HG03025 (cell line): ENCODE data around the gene PGS1.

Source experiments
- ATAC-seq: cut with Tn5 transposase; IDR thresholded peaks from one replicate; pipeline ENCODE4 v1.9.1; 2021; ENCODE audit warnings: mild to moderate bottlenecking, moderate library complexity; ENCODE audit not compliant: unreplicated experiment, low FRiP score

Gene PGS1

GRCh38 chr17:78406920-78407319, 28.5 kb downstream of the PGS1 start:
- no peak for ATAC-seq

DNA sequence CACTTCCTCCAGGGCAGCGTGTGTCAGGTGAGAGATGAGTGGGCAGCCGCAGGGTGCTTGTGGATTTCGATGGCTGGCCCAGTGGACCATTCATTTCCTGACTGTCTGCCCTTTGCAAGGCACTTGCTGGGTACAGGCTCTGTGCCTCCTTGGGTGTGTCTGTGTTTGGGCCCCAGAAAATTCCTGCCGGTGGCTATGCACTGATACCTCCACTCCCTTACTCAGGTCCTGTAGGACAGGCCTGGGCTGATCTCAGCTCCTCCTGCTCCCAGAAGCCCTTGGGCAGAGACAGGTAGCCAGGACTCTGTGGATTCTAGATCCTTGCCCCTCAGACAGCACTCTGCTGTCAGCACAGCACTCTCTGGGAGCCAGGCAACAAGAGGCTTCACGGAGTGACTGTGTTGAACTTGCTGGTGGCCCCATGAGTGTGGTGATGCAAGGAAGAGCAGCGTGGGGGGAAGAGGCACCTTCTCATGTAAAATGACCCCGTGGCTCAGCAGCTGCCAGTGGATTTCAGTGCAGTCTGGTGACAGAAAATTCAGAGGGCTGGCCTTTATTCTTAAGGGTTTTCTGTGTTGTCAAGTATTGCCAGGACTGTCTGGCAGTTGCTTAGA, 29.0 kb downstream of the PGS1 start:
- no peak for ATAC-seq

- ATAC-seq, result no peak
These were observed 30.1 kb downstream of the PGS1 start for GRCh38 chr17:78408476-78409050.

DNA sequence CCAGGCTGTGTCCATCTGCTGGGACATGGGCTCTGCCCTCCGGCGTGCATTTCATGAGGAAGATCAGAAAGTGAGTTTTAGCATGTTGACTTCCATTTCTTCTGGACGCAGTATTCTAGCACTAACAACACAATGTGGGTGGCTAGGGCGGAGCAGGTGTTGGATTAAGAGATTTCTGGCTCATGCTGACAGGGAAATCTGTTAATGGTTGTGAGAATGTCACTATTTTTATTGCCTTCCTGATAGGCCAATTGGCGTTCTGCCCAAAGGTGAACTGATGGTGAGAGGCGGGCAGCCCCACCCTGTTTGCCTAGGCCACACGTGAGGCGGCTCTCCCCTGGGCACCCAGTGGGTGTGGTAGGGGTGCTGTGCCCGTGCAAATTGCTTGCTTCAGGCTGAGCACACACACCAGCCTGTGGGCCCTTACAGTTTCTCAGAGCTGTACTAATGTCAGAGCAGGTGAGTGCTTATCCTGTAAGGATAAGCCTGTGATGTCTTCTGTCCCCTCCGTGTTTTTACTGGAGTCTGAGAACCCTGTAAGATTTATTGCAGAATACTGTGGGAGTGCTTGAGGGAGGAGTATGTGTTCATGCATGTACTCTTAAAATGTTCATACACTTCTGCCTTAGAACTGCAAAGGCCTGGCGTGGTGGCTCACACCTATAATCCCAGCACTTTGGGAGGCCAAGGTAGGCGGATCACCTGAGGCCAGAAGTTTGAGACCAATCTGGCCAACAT, 30.9 kb downstream of the PGS1 start:
- ATAC-seq, result no peak

- ATAC-seq, result no peak
These were observed 32.9 kb downstream of the PGS1 start for GRCh38 chr17:78411241-78411857.

DNA sequence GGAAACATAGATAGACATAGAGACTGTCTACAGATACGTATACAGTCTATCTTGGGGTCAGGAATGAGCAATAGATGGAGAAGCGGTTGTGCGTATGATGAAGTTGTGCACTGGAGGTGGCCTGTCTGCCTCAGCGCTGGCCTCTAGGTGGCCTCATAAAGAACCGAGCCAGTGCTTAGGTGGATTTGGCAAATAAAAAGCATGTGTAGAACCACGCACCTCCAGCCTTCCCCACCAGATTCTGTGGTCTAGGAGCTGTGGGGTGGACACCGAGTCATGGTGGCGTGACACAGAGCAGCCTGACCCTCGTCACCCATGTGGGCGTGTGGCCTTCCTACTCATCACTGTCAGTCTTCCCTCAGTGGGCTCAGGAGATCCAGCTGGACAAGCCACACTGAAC, 34.0 kb downstream of the PGS1 start:
- no peak for ATAC-seq

- ATAC-seq, result no peak
These were observed 36.0 kb downstream of the PGS1 start for GRCh38 chr17:78414178-78415162.

- no peak for ATAC-seq
These were observed 37.6 kb downstream of the PGS1 start for GRCh38 chr17:78415821-78416711.

DNA sequence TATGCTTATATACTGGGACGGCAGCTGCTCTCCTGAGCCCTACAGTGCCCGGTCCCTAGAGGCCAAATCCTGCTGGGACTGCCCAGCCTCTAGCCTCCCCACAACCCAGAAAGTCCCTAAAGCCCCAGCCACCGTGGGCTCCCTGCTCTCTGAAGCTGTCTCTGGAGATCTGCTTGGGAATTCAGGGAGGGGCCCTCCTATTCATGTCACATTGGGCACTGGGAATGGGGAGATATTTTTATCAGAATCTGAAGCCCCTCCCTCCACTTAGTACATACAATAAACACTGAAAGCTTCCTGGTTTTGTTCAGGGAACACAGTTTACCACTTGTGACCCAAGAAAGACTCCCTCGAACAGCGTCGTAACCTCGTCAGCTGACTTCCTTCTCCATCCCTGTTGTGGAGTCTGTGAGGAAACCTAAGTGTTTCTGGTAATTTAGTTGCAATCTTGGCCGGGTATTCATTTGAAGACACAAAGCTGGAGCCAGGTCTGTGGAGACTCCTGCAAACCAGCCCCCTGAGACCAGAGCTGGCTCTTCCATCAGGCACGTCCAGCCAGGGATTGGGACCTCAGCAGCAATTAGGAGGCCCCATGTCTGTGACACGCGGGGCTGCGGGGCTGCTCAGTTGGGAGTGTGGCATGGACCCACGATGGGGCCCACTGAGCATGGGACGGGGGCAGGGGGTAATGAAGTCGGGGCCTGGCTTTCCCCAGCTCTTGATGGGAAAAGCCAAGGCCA, 38.5 kb downstream of the PGS1 start:
- ATAC-seq, result no peak

DNA sequence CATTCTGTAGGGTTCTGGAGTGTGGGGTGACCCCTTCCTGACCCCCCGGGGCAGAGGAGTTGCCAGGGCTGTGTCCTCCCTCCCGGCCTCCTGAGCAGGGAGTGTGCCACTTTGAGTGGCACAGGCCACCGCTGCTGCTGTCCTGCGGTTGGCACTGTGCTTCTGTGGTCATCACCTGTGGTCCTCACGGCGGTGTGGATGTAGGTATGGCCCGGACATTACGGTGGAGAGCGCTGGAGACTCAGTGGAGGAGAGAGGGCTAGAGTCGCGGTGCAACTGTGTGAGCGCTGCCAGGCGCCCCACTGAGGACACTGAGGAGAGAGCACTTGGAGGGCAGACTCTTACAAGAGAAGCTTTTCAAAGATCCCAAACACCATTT, 39.1 kb downstream of the PGS1 start:
- no peak for ATAC-seq

DNA sequence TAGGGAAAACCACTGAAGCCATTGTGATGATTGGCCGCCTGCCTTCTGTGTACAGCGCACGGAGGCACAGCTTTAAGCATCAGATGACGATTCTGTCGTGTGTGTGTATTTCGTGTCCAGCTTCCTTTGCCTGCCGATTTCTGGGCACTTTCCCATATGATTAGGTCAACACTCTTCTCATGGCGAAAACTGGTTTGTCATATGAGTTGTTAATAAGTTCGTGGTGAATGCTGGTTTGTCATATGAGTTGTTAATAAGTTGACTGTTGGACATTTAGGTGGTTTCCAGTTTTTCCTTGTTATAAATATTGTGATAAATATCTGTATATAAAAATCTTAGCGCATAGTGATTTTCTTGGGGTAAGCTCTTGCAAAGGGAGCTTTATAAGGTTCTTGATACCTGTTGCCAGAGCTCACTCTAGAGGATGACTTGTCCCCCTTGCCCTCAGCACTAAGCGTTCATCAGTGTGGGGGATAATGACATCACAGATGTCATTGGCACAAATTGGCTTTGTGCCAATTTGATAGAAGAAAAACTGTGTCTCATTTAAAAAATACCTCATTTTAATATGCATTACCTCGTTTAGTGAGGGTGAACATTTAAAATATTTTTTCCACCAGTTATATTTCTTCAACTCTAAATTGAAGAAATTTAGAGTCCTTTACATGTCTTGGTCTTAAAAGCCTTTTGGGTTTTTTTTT, 40.0 kb downstream of the PGS1 start:
- no peak for ATAC-seq

DNA sequence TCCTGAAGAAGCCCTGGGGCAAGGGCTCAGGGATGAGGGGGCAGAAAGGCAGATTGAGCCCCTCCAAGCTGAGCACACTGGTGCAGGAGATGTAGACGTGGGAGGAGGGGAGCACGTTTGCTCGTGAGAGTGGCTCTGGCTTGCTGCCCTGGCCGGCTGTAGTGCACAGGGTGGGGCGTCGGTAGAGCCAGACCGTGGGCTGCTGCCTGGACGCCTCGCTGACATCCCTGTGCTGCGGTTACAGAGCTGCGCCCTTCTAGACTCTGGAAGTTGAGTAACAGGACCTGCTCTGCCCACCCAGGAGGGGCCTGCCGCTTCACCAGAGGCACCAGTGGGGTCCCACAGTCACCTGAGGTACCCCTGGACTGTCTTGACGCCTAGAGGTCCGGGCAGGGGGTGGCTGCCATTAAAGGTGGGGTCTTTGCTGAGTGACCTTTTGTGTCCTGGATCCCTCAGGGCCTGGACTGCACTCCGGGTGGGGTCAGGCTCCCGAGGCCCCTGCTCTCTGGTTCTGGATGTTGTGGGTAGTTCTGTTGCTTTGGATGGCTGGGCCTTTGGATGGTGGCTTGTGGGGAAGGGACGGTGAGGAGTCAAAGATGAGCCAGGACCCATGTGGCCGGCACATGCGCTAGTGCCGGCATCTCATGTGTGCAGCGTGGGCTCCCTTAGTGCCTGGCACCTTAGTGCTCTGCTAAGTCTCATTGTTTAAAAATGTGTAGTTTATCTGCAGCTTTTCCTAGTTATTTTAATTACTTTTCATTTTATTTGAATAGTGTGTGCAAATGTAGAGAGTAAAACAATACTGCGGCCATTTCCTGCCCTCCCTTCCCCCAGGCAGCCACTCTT, 41.7 kb downstream of the PGS1 start:
- ATAC-seq, result no peak

DNA sequence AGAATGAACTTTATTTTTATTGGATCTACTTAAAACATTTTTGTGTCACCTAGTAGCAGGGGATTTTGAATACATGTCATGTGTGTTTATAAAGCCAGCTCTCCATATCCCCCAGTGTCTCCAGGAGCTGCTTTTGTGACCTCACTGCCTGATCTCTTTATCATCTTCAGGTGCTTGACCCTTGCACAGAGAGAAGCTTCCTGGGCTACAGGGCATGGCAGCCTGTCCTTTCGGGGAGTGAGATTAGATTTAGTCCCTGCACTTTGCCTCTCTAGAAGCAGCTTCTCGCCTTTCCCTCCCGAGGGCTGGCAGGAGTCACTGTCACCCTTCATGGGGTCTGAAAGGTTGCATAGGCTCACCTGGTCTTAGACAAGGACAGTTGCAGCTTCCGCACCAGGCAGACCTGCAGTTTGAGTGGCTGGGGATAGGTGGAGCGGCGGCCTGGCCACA, 42.7 kb downstream of the PGS1 start:
- no peak for ATAC-seq

- ATAC-seq, result no peak
These were observed 43.3 kb downstream of the PGS1 start for GRCh38 chr17:78421534-78422266.

- ATAC-seq, result no peak
These were observed 43.8 kb downstream of the PGS1 start for GRCh38 chr17:78422267-78422605.

GRCh38 chr17:78422872-78423588, 44.6 kb downstream of the PGS1 start:
- no peak for ATAC-seq
